ENCODE results near the gene RCOR3.

- TF ChIP-seq CTCF (IDR thresholded peaks at IDR 0.05) (no peak), EZH2 (IDR thresholded peaks at IDR 0.05) (no peak), EZH2phosphoT487 (IDR thresholded peaks at IDR 0.05) (no peak)
These were observed 70.6 kb downstream of the RCOR3 start for GRCh38 chr1:211329764-211330201.
